ENCODE measurements around the gene DBH. TPM values are rescaled to one million over a fixed set of nuclear protein-coding genes. Genes with fewer than 3 reads are reported as not detected.

DBH gene
- polyA plus RNA-seq, 1 experiment, result not detected

- Histone ChIP-seq H3K27me3 (ENCODE audit: control insufficient read depth, insufficient read depth, low read length) (peaks cover 12% of the 10 kb centered on the region), H3K36me3 (ENCODE audit: control insufficient read depth, insufficient read depth, low read length) (no peaks in the 10 kb centered on the region), H3K4me3 (ENCODE audit: low read depth, low read length) (no peak overlapping the region)
- no peak for DNase-seq (ENCODE audit: low read depth)
- TF ChIP-seq CTCF (IDR thresholded peaks at IDR 0.05; ENCODE audit: insufficient read depth, low read depth, low read length), result no peak
- ChIA-PET CTCF (no interaction called here), POLR2A (no interaction called here)
These were observed 67.6 kb downstream of the DBH start for GRCh38 chr9:133703591-133704399.

GRCh38 chr9:133704711-133705181 lies 68.6 kb downstream of the DBH start:
- no peak for DNase-seq (ENCODE audit: low read depth)
- TF ChIP-seq CTCF (IDR thresholded peaks at IDR 0.05; ENCODE audit: insufficient read depth, low read depth, low read length), result no peak
- H3K36me3 ChIP-seq (ENCODE audit: control insufficient read depth, insufficient read depth, low read length), result no peaks in the 10 kb centered on the region
- ChIA-PET CTCF (no interaction called here), POLR2A (no interaction called here)
- no peak overlapping the region for H3K4me3 ChIP-seq (ENCODE audit: low read depth, low read length)
- H3K27me3 ChIP-seq (ENCODE audit: control insufficient read depth, insufficient read depth, low read length), result peaks cover 12% of the 10 kb centered on the region

GRCh38 chr9:133705576-133705975 lies 69.4 kb downstream of the DBH start:
- Histone ChIP-seq H3K27me3 (ENCODE audit: control insufficient read depth, insufficient read depth, low read length) (peaks cover 12% of the 10 kb centered on the region), H3K4me3 (ENCODE audit: low read depth, low read length) (no peak overlapping the region), H3K36me3 (ENCODE audit: control insufficient read depth, insufficient read depth, low read length) (no peaks in the 10 kb centered on the region)
- POLR2A ChIA-PET, result no interaction called here
- TF ChIP-seq CTCF (IDR thresholded peaks at IDR 0.05; ENCODE audit: insufficient read depth, low read depth, low read length), result no peak
- CTCF ChIA-PET, result interaction anchor here (1.4 kb wide), 1 partner anchor 10 kb away, joined by 4 read pairs; no protein-coding TSS in a partner anchor
- no peak for DNase-seq (ENCODE audit: low read depth)

GRCh38 chr9:133706307-133707050 lies 70.3 kb downstream of the DBH start:
- H3K36me3 ChIP-seq (ENCODE audit: control insufficient read depth, insufficient read depth, low read length), result no peaks in the 10 kb centered on the region
- TF ChIP-seq CTCF (IDR thresholded peaks at IDR 0.05; ENCODE audit: insufficient read depth, low read depth, low read length), result no peak
- no peak overlapping the region for H3K4me3 ChIP-seq (ENCODE audit: low read depth, low read length)
- peaks cover 7% of the 10 kb centered on the region for H3K27me3 ChIP-seq (ENCODE audit: control insufficient read depth, insufficient read depth, low read length)
- POLR2A ChIA-PET, result no interaction called here
- CTCF ChIA-PET, result interaction anchor here (1.4 kb wide), 1 partner anchor 9 kb away, joined by 4 read pairs; no protein-coding TSS in a partner anchor
- no peak for DNase-seq (ENCODE audit: low read depth)
